Measurements from ENCODE around the gene FOCAD. TPM values are rescaled to one million over a fixed set of nuclear protein-coding genes. Genes with fewer than 3 reads are reported as not detected.

The FOCAD gene
- total RNA-seq, 2 donors from 2014 or later: 32.0 to 76.1 TPM

GRCh38 chr9:20990867-20991266, 306.8 kb downstream of the FOCAD start:
- Histone ChIP-seq H3K27ac (no peak overlapping the region), H3K36me3 (no peaks in the 10 kb centered on the region), H3K27me3 (replicated peaks; ENCODE audit: insufficient read depth) (no peaks in the 10 kb centered on the region), H3K9me3 (no peaks in the 10 kb centered on the region), H3K4me3 (no peak overlapping the region), H3K4me1 (replicated peaks) (no peaks in the 10 kb centered on the region)
- DNase-seq (ENCODE audit: low spot score): no peak
- 96% methylated on average over 2 of the region's 2 CpGs for WGBS
- intact Hi-C loops (cut with DNase I): no loop called here
- TF ChIP-seq POLR2AphosphoS5 (IDR thresholded peaks at IDR 0.05): no peak
- no peak for TF ChIP-seq CTCF (IDR thresholded peaks at IDR 0.05)
- no peak for TF ChIP-seq POLR2A (IDR thresholded peaks at IDR 0.05)

- Histone ChIP-seq H3K27ac (no peak overlapping the region), H3K9me3 (no peaks in the 10 kb centered on the region), H3K4me1 (replicated peaks) (no peaks in the 10 kb centered on the region), H3K4me3 (no peak overlapping the region), H3K27me3 (replicated peaks; ENCODE audit: insufficient read depth) (no peaks in the 10 kb centered on the region), H3K36me3 (no peaks in the 10 kb centered on the region)
- 87% methylated on average over 3 of the region's 3 CpGs for WGBS
- no peak for DNase-seq (ENCODE audit: low spot score)
- intact Hi-C loops (cut with DNase I): no loop called here
- TF ChIP-seq CTCF (IDR thresholded peaks at IDR 0.05) (no peak), POLR2A (IDR thresholded peaks at IDR 0.05) (no peak), POLR2AphosphoS5 (IDR thresholded peaks at IDR 0.05) (no peak)
These were observed 310.4 kb downstream of the FOCAD start for GRCh38 chr9:20994486-20994885.

DNA sequence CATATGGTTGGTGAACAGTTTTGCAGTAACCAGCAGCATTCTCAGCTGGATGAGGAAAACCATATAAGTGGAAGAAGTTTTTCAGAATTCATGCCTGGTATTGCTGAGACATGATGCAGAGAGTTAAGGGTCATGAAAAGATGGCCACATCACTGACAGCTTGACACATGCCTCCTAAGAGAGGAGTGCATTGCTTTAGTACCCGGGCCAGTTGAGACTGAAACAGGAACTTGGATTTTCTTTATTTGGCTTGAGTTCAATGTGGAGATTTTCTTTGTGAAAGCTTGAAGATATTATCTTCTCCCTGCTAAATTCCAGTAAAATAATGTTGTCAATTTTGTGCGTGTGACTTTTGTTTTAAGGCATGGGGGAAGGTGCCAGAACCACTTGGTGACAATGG, 311.6 kb downstream of the FOCAD start:
- no peak for DNase-seq (ENCODE audit: low spot score)
- Histone ChIP-seq H3K4me1 (replicated peaks) (no peaks in the 10 kb centered on the region), H3K27me3 (replicated peaks; ENCODE audit: insufficient read depth) (no peaks in the 10 kb centered on the region), H3K27ac (no peak overlapping the region), H3K9me3 (no peaks in the 10 kb centered on the region), H3K36me3 (no peaks in the 10 kb centered on the region), H3K4me3 (no peak overlapping the region)
- no peak for TF ChIP-seq CTCF (IDR thresholded peaks at IDR 0.05)
- no peak for TF ChIP-seq POLR2A (IDR thresholded peaks at IDR 0.05)
- no peak for TF ChIP-seq POLR2AphosphoS5 (IDR thresholded peaks at IDR 0.05)
- intact Hi-C loops (cut with DNase I): no loop called here
- 33% methylated on average over 2 of the region's 2 CpGs for WGBS

DNA sequence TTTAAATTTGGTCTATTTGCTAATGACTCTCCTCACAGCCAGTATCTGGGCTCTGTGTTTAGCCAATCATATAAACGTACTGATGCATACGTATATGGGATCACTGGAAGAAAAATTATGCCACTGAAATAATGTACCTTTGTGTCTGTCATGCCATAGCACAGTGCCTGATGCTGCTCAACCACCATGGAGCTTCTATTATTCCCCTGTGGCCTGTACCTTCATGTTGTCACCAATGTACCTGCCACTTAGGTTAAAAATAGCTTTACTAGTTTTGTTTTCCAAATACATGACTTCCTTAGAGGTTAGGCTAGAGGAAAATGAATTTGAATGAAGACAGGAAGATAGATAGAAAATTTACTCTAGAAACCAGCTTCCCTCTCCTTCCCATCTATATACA, 312.8 kb downstream of the FOCAD start:
- DNase-seq (ENCODE audit: low spot score): no peak

More for the DNA sequence above, 312.8 kb downstream of the FOCAD start:
- Histone ChIP-seq H3K27me3 (replicated peaks; ENCODE audit: insufficient read depth) (no peaks in the 10 kb centered on the region), H3K27ac (no peak overlapping the region), H3K4me3 (no peak overlapping the region), H3K4me1 (replicated peaks) (no peaks in the 10 kb centered on the region), H3K9me3 (no peaks in the 10 kb centered on the region), H3K36me3 (no peaks in the 10 kb centered on the region)
- TF ChIP-seq CTCF (IDR thresholded peaks at IDR 0.05) (no peak), POLR2A (IDR thresholded peaks at IDR 0.05) (no peak), POLR2AphosphoS5 (IDR thresholded peaks at IDR 0.05) (no peak)
- intact Hi-C loops (cut with DNase I): no loop called here
- 92% methylated on average over 2 of the region's 2 CpGs for WGBS

Data from prostate gland (tissue), 2 donors.